Spleen (tissue), 7 donors: ENCODE data around the gene PGAP3.

Experiments
- CTCF ChIP-seq, 11 experiments: fragments of 200-600 bp in 7 of 11; fragments of 450-650 bp in 4 of 11; sonication (generic) in 4 of 11; IDR thresholded peaks in 8 of 11; conservative IDR thresholded peaks in 3 of 11; 1 replicate in 7 of 11; 2 replicates in 4 of 11; pipeline versions ENCODE4 v1.4.0 to v1.8.0; 2016 to 2021; ENCODE audit warnings: antibody characterized with exemption in 11 of 11, inconsistent platforms in 4 of 11, mild to moderate bottlenecking in 1 of 11
- POLR2A ChIP-seq, 3 donors: fragments of 450-650 bp; IDR thresholded peaks; one replicate each; pipeline ENCODE4 v1.5.1; 2017; ENCODE audit warnings: antibody characterized with exemption in 3 of 3, mild to moderate bottlenecking in 1 of 3
- POLR2AphosphoS5 ChIP-seq, 3 donors: sonication (generic); formaldehyde crosslinking; IDR thresholded peaks; one replicate each; pipeline ENCODE4 v1.5.1; 2017; ENCODE audit warnings: antibody characterized with exemption in 3 of 3
- donor health status: DM: no; HTN: no; CAD: no; lungs with moderate emphysema.
- donor health status: DM: no; HTN: no; CAD: no.
- donor health status: DM: no; HTN: no; CAD: no.

- TF ChIP-seq POLR2AphosphoS5 (IDR thresholded peaks at IDR 0.05): no peak
- no peak for TF ChIP-seq POLR2A (IDR thresholded peaks at IDR 0.05)
- no peak for TF ChIP-seq CTCF (IDR thresholded peaks at IDR 0.05 in 8 of 11, conservative IDR thresholded peaks at IDR 0.05 in 3 of 11)
Measured at GRCh38 chr17:39675390-39676082, 12.3 kb downstream of the PGAP3 start.
